ENCODE measurements around the gene SCD. TPM values are rescaled to one million over a fixed set of nuclear protein-coding genes. Genes with fewer than 3 reads are reported as not detected.

Gene SCD
- total and polyA plus RNA-seq, 2 of the 13 experiments (the other 11 are each of a cell fraction or from before 2014, with no cell fraction given): 492 to 512 TPM

DNA sequence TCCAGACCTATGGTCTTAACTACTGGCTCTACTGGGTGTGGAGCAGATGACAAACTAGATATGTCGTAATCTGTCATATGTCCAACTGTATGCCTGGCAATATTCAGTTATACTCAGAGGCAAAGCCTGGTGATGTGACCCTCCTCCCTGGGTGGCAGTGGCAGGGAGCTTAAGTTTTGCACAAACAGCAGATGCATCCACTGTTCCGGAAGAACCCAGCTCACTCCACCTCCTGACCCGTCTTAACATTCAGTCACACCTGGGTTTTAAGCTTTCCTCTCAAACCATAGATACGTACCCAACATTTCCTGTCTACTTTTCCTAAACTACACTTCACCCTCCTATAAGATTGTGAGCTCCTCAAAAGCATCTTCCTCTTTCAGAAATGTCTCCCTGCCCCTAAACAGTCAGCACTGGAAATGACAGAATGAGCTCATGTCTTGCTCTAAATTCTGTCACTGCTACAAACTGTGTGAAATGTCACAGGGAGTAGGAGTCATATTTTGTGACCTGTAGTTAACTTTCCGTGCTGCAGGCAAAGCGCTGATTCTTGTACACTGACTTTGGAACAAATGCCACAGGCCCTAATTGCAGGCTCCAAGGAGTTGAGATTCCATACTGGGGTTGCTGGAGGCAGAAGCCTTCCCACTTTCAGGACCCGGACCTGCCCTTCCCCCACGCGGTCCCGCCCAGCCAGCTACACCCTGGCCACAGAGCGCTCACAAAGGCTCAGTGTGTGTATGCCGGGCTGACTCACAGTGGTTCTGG lies 23.9 kb downstream of the SCD start (continued):
- no peak for TF ChIP-seq HIC2 (CRISPR knock-in tag; IDR thresholded peaks at IDR 0.05; ENCODE audit: low read depth)
- TF ChIP-seq ZNF510 (CRISPR knock-in tag; IDR thresholded peaks at IDR 0.05; ENCODE audit: low read depth): no peak
- TF ChIP-seq TOE1 (CRISPR knock-in tag; IDR thresholded peaks at IDR 0.05): no peak
- TF ChIP-seq ZNF558 (CRISPR knock-in tag; IDR thresholded peaks at IDR 0.05; ENCODE audit: borderline replicate concordance): no peak
- peak; percentile 52; the same call in 1 of the 2 replicates for TF ChIP-seq ZMAT3 (CRISPR knock-in tag; conservative IDR thresholded peaks at IDR 0.05)
- TF ChIP-seq TSC22D2 (CRISPR knock-in tag; IDR thresholded peaks at IDR 0.05; ENCODE audit: borderline replicate concordance): no peak
- no peak for TF ChIP-seq CAMTA2 (CRISPR knock-in tag; IDR thresholded peaks at IDR 0.05; ENCODE audit: borderline replicate concordance)
- TF ChIP-seq GPBP1L1 (CRISPR knock-in tag; IDR thresholded peaks at IDR 0.05): no peak
- TF ChIP-seq, protein P1, sequence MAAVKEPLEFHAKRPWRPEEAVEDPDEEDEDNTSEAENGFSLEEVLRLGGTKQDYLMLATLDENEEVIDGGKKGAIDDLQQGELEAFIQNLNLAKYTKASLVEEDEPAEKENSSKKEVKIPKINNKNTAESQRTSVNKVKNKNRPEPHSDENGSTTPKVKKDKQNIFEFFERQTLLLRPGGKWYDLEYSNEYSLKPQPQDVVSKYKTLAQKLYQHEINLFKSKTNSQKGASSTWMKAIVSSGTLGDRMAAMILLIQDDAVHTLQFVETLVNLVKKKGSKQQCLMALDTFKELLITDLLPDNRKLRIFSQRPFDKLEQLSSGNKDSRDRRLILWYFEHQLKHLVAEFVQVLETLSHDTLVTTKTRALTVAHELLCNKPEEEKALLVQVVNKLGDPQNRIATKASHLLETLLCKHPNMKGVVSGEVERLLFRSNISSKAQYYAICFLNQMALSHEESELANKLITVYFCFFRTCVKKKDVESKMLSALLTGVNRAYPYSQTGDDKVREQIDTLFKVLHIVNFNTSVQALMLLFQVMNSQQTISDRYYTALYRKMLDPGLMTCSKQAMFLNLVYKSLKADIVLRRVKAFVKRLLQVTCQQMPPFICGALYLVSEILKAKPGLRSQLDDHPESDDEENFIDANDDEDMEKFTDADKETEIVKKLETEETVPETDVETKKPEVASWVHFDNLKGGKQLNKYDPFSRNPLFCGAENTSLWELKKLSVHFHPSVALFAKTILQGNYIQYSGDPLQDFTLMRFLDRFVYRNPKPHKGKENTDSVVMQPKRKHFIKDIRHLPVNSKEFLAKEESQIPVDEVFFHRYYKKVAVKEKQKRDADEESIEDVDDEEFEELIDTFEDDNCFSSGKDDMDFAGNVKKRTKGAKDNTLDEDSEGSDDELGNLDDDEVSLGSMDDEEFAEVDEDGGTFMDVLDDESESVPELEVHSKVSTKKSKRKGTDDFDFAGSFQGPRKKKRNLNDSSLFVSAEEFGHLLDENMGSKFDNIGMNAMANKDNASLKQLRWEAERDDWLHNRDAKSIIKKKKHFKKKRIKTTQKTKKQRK (IDR thresholded peaks at IDR 0.05; ENCODE audit: low read length): no peak
- TF ChIP-seq, protein P2, sequence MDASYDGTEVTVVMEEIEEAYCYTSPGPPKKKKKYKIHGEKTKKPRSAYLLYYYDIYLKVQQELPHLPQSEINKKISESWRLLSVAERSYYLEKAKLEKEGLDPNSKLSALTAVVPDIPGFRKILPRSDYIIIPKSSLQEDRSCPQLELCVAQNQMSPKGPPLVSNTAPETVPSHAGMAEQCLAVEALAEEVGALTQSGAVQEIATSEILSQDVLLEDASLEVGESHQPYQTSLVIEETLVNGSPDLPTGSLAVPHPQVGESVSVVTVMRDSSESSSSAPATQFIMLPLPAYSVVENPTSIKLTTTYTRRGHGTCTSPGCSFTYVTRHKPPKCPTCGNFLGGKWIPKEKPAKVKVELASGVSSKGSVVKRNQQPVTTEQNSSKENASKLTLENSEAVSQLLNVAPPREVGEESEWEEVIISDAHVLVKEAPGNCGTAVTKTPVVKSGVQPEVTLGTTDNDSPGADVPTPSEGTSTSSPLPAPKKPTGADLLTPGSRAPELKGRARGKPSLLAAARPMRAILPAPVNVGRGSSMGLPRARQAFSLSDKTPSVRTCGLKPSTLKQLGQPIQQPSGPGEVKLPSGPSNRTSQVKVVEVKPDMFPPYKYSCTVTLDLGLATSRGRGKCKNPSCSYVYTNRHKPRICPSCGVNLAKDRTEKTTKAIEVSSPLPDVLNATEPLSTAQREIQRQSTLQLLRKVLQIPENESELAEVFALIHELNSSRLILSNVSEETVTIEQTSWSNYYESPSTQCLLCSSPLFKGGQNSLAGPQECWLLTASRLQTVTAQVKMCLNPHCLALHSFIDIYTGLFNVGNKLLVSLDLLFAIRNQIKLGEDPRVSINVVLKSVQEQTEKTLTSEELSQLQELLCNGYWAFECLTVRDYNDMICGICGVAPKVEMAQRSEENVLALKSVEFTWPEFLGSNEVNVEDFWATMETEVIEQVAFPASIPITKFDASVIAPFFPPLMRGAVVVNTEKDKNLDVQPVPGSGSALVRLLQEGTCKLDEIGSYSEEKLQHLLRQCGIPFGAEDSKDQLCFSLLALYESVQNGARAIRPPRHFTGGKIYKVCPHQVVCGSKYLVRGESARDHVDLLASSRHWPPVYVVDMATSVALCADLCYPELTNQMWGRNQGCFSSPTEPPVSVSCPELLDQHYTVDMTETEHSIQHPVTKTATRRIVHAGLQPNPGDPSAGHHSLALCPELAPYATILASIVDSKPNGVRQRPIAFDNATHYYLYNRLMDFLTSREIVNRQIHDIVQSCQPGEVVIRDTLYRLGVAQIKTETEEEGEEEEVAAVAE (CRISPR knock-in tag; IDR thresholded peaks at IDR 0.05; ENCODE audit: borderline replicate concordance): peak; percentile 64; the same call in 1 of the 2 replicates
- TF ChIP-seq, protein P3, sequence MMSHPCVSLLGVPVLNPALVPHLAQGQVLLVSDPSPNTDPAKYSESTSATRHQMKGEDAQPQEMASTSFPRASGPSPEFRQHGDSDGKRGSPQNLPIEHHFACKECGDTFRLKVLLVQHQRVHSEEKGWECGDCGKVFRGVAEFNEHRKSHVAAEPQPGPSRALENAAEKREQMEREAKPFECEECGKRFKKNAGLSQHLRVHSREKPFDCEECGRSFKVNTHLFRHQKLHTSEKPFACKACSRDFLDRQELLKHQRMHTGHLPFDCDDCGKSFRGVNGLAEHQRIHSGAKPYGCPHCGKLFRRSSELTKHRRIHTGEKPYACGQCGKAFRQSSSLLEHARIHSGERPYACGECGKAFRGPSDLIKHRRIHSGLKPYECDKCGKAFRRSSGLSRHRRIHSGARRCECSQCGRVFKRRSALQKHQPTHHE (CRISPR knock-in tag; IDR thresholded peaks at IDR 0.05; ENCODE audit: borderline replicate concordance): 0 out of 2 replicates have a peak, but pooled peaks have one; percentile 17
- 0 out of 2 replicates have a peak, but pooled peaks have one; percentile 21 for TF ChIP-seq KAT8 (CRISPR knock-in tag; IDR thresholded peaks at IDR 0.05)
- TF ChIP-seq NCOA5 (CRISPR knock-in tag; IDR thresholded peaks at IDR 0.05): no peak
- TF ChIP-seq SRY (CRISPR knock-in tag; IDR thresholded peaks at IDR 0.05): peak; percentile 54; the same call in 1 of the 2 replicates
